Measurements from ENCODE around the gene NIP7.
"Not testable (repeated sequence)": the region's sequence is repeated elsewhere in the genome, so short reads cannot be mapped to it uniquely, and the experiment has no call there.

The NIP7 gene

DNA sequence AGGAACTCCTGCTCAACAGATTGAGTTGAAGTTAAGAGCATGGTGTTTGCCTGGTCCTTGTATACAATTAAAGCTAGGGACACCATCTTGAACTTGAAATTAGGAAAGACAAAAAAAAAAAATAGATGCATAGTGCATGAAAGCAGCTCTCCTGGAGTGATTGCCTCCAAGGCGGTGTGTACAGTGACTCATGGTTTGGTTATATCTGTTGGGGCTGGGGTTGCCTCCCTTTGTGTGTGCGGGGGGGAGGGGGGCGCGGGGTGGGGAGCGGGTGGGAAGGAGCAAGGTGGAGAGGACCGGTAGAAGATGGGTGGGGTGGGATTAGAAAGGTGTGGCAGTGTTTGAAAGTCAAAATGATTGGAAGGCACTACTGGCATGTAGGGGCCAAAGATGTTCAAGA is 8.7 kb downstream of the NIP7 start:
- no peak for DNase-seq

DNA sequence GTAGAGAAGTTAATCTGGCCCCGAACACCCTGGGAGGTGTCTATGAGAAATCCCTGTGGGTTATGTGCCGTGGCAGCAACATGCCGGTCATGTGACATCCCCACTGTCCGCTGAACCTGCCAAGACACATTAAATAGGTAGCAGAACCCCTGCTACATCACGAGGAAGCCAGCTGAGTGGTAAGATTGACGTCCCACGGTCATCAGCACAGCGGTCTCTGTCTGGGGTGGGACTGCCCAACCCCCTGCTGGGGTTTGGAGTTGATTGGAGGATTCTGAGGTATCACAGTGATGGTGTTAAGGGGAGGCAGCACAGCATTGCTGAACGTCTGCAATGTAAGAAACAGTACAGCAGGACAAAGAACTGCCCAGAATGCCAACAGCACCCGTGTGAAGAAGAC is 10.0 kb downstream of the NIP7 start:
- DNase-seq = no peak

GRCh38 chr16:69350536-69351133 is 11.1 kb downstream of the NIP7 start:
- no peak for DNase-seq

GRCh38 chr16:69351309-69352027 is 11.9 kb downstream of the NIP7 start, which contains the start of gene TMED6:
Gene TMED6, minus strand, starts transcription at chr16:69351786. Its CDS starts 33 bp downstream, at chr16:69351753.
- no peak for DNase-seq

DNA sequence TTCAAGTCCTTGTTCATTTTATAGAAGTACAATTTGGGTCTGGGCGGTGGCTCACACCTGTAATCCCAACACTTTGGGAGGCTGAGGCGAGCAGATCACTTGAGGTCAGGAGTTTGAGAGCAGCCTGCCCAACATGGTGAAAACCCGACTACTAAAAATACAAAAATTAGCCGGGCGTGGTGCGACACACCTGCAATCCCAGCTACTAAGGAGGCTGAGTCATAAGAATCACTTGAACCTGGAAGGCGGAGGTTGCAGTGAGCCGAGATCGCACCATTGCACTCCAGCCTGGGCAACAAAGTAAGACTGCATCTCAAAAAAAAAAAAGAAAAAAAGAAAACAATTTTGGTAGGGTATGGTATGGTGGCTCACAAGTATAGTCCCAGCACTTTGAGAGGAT is 20.5 kb downstream of the NIP7 start:
- not testable (repeated sequence) for DNase-seq

DNA sequence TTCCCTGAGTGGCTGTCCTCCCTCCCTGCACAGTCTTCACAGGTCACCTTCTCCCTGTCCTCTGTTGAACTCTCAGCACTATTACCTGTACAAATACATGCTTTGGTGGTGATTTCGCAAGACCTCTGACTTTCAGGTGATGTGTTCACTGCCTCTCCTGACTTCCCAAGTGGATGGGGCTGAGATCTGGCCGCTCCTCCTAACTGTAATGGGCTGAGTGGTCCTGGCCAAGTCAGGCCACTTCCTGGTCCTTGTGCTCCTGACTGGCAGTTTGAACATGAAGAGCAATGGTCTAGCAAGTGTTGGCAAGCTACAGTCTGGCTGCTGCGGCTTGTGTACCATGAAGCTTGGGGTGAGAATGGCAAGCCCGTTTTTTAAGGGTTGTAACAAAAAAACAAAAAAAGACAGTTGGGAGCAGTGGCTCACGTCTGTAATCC is 23.7 kb downstream of the NIP7 start:
- DNase-seq = no peak

DNA sequence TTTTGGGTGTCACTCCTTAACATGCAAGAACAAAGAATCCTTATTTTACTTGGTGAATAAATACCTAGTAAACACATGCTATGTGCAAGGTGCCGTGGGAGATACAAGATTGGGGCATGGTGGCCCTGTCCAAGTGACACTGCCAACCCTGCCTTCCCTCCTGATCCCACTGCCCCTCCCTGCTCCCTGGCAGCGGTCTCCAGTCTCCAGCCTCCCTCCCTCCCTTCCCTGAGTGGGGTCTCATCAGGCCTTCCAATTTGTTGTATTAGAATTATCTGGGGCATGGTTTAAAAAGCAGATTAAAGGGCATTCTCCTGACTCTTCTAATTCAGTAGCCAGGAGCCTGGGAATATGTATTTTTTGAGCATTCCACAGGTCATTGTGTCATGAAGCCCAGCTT is 24.5 kb downstream of the NIP7 start:
- no peak for DNase-seq

- no peak for DNase-seq
These were observed 26.3 kb downstream of the NIP7 start for GRCh38 chr16:69365901-69366300.

GRCh38 chr16:69366431-69366830 is 26.9 kb downstream of the NIP7 start:
- DNase-seq = no peak

DNA sequence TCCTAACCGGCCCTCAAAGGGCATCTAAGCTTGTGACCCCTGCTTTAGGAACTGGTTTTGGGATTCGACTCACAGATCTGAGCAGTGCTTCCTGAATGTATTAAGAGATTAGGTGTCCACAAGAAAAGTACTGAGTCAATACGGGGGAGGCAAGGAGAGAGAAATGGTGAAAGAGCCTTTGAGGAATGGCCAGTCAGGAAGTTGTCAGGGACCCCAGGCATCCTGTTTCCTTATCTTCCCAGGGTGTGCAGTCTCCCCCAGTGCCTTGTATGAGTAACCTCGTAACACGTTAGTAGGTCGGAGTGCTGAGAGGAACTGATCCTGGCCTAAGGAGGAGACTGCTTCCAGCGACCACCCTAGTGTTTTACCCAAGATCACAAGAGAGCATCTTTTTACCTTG is 28.4 kb downstream of the NIP7 start:
- no peak for DNase-seq

GRCh38 chr16:69368866-69369265 is 29.3 kb downstream of the NIP7 start:
- DNase-seq = no peak

GRCh38 chr16:69371564-69371963 is 32.0 kb downstream of the NIP7 start:
- DNase-seq = no peak

DNA sequence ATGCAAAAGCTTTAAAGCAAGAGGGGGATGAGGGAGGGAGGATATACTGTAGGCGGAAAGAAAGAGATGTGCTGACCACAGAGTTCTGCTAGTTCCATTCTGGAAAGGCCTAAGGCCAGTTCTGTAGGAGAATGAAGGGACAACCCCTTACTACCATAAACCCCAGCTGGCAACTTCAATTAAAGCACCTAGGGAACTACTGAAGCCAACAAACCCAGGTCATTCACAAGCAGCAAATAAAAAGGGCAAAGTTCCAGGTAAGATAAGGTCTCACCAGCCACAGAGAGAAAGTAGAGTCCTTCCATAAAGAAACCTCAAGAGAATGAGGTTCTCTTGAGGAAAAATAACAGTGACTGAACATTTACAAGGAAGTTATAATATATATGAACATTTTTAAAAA is 33.4 kb downstream of the NIP7 start:
- no peak for DNase-seq

- DNase-seq = no peak
These were observed 37.0 kb downstream of the NIP7 start for GRCh38 chr16:69376393-69377059.

DNA sequence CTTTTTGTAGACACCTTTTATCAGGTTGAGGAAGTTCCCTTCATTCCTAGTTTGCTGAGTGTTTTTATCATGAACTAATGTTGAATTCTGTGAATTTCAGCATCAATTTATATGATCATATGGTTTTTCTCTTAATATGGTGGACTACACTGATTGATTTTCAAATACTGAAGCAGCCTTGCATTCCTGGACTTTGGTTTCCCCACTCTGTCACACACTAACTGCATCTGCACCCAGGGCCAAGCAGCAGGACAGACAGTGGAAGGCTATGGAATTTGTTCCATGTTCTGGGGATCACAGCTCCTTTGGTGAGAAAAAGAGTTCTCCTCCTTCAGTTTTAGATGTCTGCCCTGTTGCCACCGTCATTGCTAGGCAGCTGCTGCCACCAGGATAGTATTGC is 38.5 kb downstream of the NIP7 start:
- no peak for DNase-seq

DNA sequence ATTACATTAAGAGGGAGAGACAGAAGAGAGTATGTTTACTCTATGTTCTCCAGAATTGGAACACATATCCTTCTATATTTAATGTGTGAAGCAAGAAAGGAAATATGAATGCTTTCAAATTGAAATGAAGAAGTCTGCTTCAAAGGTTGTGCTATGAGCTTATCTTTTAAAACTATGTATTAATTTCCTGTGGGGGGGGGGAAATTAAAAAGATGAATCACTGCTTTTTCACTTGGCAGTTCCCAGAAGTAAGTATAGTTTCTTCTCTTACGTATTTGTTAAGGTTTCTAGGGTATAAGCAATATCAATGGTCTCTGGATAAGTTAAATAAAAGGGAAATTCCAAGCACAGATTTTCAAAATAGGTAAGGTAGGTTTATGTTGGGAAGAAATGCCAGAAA is 39.2 kb downstream of the NIP7 start:
- DNase-seq = no peak

DNA sequence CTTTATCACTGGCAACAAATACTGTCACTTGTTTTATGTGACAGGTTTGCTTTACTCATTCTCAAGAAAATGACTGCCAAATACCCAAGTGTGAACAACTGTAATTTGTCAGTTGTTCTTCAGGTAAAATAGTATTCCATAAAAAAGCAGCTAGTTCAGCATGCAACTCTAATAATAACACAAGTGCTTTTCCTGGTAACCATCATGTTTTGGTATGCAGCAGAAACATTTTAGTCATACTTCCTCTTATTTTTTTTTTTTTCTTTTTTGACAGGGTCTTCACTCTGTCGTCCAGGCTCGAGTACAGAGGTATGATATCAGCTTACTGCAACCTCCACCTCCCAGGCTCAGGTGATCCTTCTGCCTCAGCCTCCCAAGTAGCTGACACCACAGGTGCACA is 41.7 kb downstream of the NIP7 start:
- DNase-seq = no peak

GRCh38 chr16:69382421-69382820 is 42.8 kb downstream of the NIP7 start:
- DNase-seq = no peak

DNA sequence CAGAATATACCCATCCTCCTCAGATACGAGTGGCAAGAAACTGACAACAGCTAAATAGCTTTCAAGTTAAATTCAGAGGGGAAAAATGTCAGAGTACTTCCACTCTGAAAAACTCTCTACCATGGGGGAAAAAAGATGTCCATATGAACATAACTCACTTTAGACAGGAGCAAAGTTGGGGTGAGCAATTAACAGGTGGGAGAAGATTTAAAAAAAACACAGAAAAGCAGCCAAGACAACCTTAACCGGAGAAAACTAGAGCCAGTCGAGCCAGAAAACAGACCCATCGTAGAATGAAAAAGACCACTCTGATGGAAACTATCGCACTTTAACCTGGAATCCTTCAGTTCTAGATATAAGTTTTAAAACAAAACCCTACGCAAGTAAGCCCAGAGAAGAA is 45.4 kb downstream of the NIP7 start:
- DNase-seq = no peak

DNA sequence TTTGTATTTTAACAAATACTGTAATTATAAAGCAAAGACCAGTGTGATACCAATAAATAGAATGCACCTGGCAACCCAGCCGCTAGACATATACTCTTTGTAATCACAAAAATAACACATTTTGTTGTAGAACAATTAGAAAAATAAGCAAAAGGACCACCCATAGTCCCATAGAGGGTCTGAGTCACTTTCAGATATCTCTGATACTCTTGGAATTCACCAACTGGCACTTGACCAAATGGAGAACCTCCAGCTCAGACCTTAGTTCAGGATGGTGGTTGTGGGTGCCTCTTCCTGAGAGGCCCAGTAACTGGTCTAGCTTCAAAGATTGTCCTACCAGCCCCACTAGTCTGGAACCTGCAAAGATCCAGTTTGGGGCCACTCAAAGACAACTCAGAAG is 47.0 kb downstream of the NIP7 start:
- DNase-seq = no peak

Measured in NCI-H1105 treated with DMSO at 0.1 percent for 48 hours (cell line).